Measurements from ENCODE around the gene LTBP2.
A peak's percentile ranks its signal among the peaks of the same experiment; 100 is the strongest.

LTBP2 gene

GRCh38 chr14:74612350-74613021 is 449 bp upstream of the LTBP2 start:
- peak; percentile 90 for DNase-seq (ENCODE audit: low spot score)

GRCh38 chr14:74610866-74611649 is 979 bp downstream of the LTBP2 start:
- DNase-seq (ENCODE audit: low spot score) = no peak

- DNase-seq (ENCODE audit: low spot score) = no peak
These were observed 1.7 kb downstream of the LTBP2 start for GRCh38 chr14:74610199-74610865.

- DNase-seq (ENCODE audit: low spot score) = no peak
These were observed 2.3 kb downstream of the LTBP2 start for GRCh38 chr14:74609721-74610120.

GRCh38 chr14:74608959-74609611 is 3.0 kb downstream of the LTBP2 start:
- peak; percentile 64 for DNase-seq (ENCODE audit: low spot score)

GRCh38 chr14:74606727-74607126 is 5.3 kb downstream of the LTBP2 start:
- no peak for DNase-seq (ENCODE audit: low spot score)

GRCh38 chr14:74605531-74606223 is 6.4 kb downstream of the LTBP2 start:
- DNase-seq (ENCODE audit: low spot score) = peak; percentile 29

- peak; percentile 71 for DNase-seq (ENCODE audit: low spot score)
These were observed 7.1 kb downstream of the LTBP2 start for GRCh38 chr14:74604911-74605310.

GRCh38 chr14:74604157-74604556 is 7.9 kb downstream of the LTBP2 start:
- no peak for DNase-seq (ENCODE audit: low spot score)

GRCh38 chr14:74601982-74602381 is 10.1 kb downstream of the LTBP2 start:
- DNase-seq (ENCODE audit: low spot score) = no peak

- DNase-seq (ENCODE audit: low spot score) = no peak
These were observed 12.1 kb downstream of the LTBP2 start for GRCh38 chr14:74599946-74600345.

- no peak for DNase-seq (ENCODE audit: low spot score)
These were observed 12.7 kb downstream of the LTBP2 start for GRCh38 chr14:74599321-74599761.

GRCh38 chr14:74596741-74597450 is 15.1 kb downstream of the LTBP2 start:
- DNase-seq (ENCODE audit: low spot score) = peak; percentile 57

- DNase-seq (ENCODE audit: low spot score) = peak; percentile 85
These were observed 16.9 kb downstream of the LTBP2 start for GRCh38 chr14:74595006-74595735.

- no peak for DNase-seq (ENCODE audit: low spot score)
These were observed 17.4 kb downstream of the LTBP2 start for GRCh38 chr14:74594606-74595005.

- DNase-seq (ENCODE audit: low spot score) = no peak
These were observed 18.0 kb downstream of the LTBP2 start for GRCh38 chr14:74594029-74594428.

GRCh38 chr14:74593241-74593953 is 18.6 kb downstream of the LTBP2 start:
- no peak for DNase-seq (ENCODE audit: low spot score)

GRCh38 chr14:74592476-74593201 is 19.4 kb downstream of the LTBP2 start:
- DNase-seq (ENCODE audit: low spot score) = no peak

- DNase-seq (ENCODE audit: low spot score) = no peak
These were observed 20.1 kb downstream of the LTBP2 start for GRCh38 chr14:74591899-74592298.
